ENCODE results near the gene TCHHL1. TPM values are rescaled to one million over a fixed set of nuclear protein-coding genes. Genes with fewer than 3 reads are reported as not detected.
"Not testable (repeated sequence)": the region's sequence is repeated elsewhere in the genome, so short reads cannot be mapped to it uniquely, and the experiment has no call there.

TCHHL1 gene
- total RNA-seq, 2 donors from 2014 or later, result not detected

- ATAC-seq (no peak), DNase-seq (ENCODE audit: low spot score) (no peak)
- Mint-ChIP-seq H3K27me3 (peaks cover 13 to 18% of the 10 kb centered on the region in 2 donors), H3K27ac (no peak overlapping the region), H3K36me3 (peaks cover 9% of the 10 kb centered on the region), H3K4me1 (ENCODE audit: low read depth in 2 of 2) (peaks cover 6 to 7% of the 10 kb centered on the region in 2 donors), H3K4me3 (no peak overlapping the region), H3K9me3 (no peaks in the 10 kb centered on the region)
Measured at GRCh38 chr1:152109231-152109997, 20.6 kb upstream of the TCHHL1 start.

GRCh38 chr1:152108882-152109222 lies 20.0 kb upstream of the TCHHL1 start:
- Mint-ChIP-seq H3K4me3 (no peak overlapping the region), H3K9me3 (no peaks in the 10 kb centered on the region), H3K4me1 (ENCODE audit: low read depth in 2 of 2) (peaks cover 6 to 7% of the 10 kb centered on the region in 2 donors), H3K27me3 (peaks cover 11 to 20% of the 10 kb centered on the region in 2 donors), H3K27ac (no peak overlapping the region), H3K36me3 (peaks cover 9% of the 10 kb centered on the region)
- ATAC-seq (no peak), DNase-seq (ENCODE audit: low spot score) (no peak)

- no peak for DNase-seq (ENCODE audit: low spot score)
- H3K27me3 Mint-ChIP-seq, result peaks cover 13 to 26% of the 10 kb centered on the region in 2 donors
- H3K4me3 Mint-ChIP-seq, result no peak overlapping the region
- peaks cover 9% of the 10 kb centered on the region for H3K36me3 Mint-ChIP-seq
- peaks cover 6 to 7% of the 10 kb centered on the region in 2 donors for H3K4me1 Mint-ChIP-seq (ENCODE audit: low read depth in 2 of 2)
- no peak for ATAC-seq
- no peaks in the 10 kb centered on the region for H3K9me3 Mint-ChIP-seq
- no peak overlapping the region for H3K27ac Mint-ChIP-seq
Measured at GRCh38 chr1:152107984-152108881, 19.4 kb upstream of the TCHHL1 start.

- DNase-seq (ENCODE audit: low spot score) (no peak), ATAC-seq (no peak)
- no peak overlapping the region for H3K27ac Mint-ChIP-seq
- peaks cover 16 to 27% of the 10 kb centered on the region in 2 donors for H3K27me3 Mint-ChIP-seq
- peaks cover 9% of the 10 kb centered on the region for H3K36me3 Mint-ChIP-seq
- H3K9me3 Mint-ChIP-seq, result no peaks in the 10 kb centered on the region
- H3K4me1 Mint-ChIP-seq (ENCODE audit: low read depth in 2 of 2), result peaks cover 6 to 7% of the 10 kb centered on the region in 2 donors
- H3K4me3 Mint-ChIP-seq, result no peak overlapping the region
Measured at GRCh38 chr1:152107031-152107983, 18.4 kb upstream of the TCHHL1 start.

- Mint-ChIP-seq H3K4me1 (ENCODE audit: low read depth in 2 of 2) (peaks cover 6 to 7% of the 10 kb centered on the region in 2 donors), H3K27ac (no peak overlapping the region), H3K27me3 (peaks cover 30 to 44% of the 10 kb centered on the region in 2 donors), H3K4me3 (no peak overlapping the region), H3K9me3 (no peaks in the 10 kb centered on the region), H3K36me3 (peaks cover 9% of the 10 kb centered on the region)
- no peak for DNase-seq (ENCODE audit: low spot score)
- ATAC-seq, result no peak
Measured at GRCh38 chr1:152104854-152105253, 16.0 kb upstream of the TCHHL1 start.

GRCh38 chr1:152096931-152097330 lies 8.1 kb upstream of the TCHHL1 start:
- H3K4me1 Mint-ChIP-seq (ENCODE audit: low read depth in 2 of 2), result no peaks in the 10 kb centered on the region
- H3K4me3 Mint-ChIP-seq, result no peak overlapping the region
- no peaks in the 10 kb centered on the region for H3K9me3 Mint-ChIP-seq
- DNase-seq (ENCODE audit: low spot score), result no peak
- peaks cover 35 to 66% of the 10 kb centered on the region in 2 donors for H3K27me3 Mint-ChIP-seq
- ATAC-seq, result no peak
- no peak overlapping the region for H3K27ac Mint-ChIP-seq
- H3K36me3 Mint-ChIP-seq, result no peaks in the 10 kb centered on the region

- H3K4me1 Mint-ChIP-seq (ENCODE audit: low read depth in 2 of 2), result no peaks in the 10 kb centered on the region
- no peak overlapping the region for H3K4me3 Mint-ChIP-seq
- ATAC-seq, result no peak
- no peak overlapping the region for H3K27ac Mint-ChIP-seq
- H3K27me3 Mint-ChIP-seq, result peaks cover 18 to 25% of the 10 kb centered on the region in 2 donors
- no peaks in the 10 kb centered on the region for H3K9me3 Mint-ChIP-seq
- DNase-seq (ENCODE audit: low spot score), result no peak
- H3K36me3 Mint-ChIP-seq, result no peaks in the 10 kb centered on the region
Measured at GRCh38 chr1:152086760-152087159, 2.1 kb downstream of the TCHHL1 start.

- H3K4me3 Mint-ChIP-seq, result no peak overlapping the region
- no peaks in the 10 kb centered on the region for H3K9me3 Mint-ChIP-seq
- peaks cover 7 to 10% of the 10 kb centered on the region in 2 donors for H3K27me3 Mint-ChIP-seq
- no peak for ATAC-seq
- no peak overlapping the region for H3K27ac Mint-ChIP-seq
- no peak for DNase-seq (ENCODE audit: low spot score)
- no peaks in the 10 kb centered on the region for H3K36me3 Mint-ChIP-seq
- no peaks in the 10 kb centered on the region for H3K4me1 Mint-ChIP-seq (ENCODE audit: low read depth in 2 of 2)
Measured at GRCh38 chr1:152084853-152085252, 4.0 kb downstream of the TCHHL1 start.

GRCh38 chr1:152081026-152081425 lies 7.8 kb downstream of the TCHHL1 start:
- peaks cover 11 to 18% of the 10 kb centered on the region in 2 donors for H3K27me3 Mint-ChIP-seq
- not testable (repeated sequence) for H3K36me3 Mint-ChIP-seq; H3K9me3 Mint-ChIP-seq; DNase-seq (ENCODE audit: low spot score); H3K27ac Mint-ChIP-seq; ATAC-seq; H3K4me1 Mint-ChIP-seq (ENCODE audit: low read depth in 2 of 2); H3K4me3 Mint-ChIP-seq

GRCh38 chr1:152080494-152080893 lies 8.4 kb downstream of the TCHHL1 start:
- H3K27ac Mint-ChIP-seq; ATAC-seq; H3K36me3 Mint-ChIP-seq; DNase-seq (ENCODE audit: low spot score); H3K9me3 Mint-ChIP-seq; H3K4me3 Mint-ChIP-seq; H3K4me1 Mint-ChIP-seq (ENCODE audit: low read depth in 2 of 2): not testable (repeated sequence)
- peaks cover 13 to 23% of the 10 kb centered on the region in 2 donors for H3K27me3 Mint-ChIP-seq

- Mint-ChIP-seq H3K27ac (no peak overlapping the region), H3K9me3 (no peaks in the 10 kb centered on the region), H3K27me3 (peaks cover 16 to 30% of the 10 kb centered on the region in 2 donors), H3K4me1 (ENCODE audit: low read depth in 2 of 2) (no peaks in the 10 kb centered on the region), H3K36me3 (no peaks in the 10 kb centered on the region), H3K4me3 (no peak overlapping the region)
- DNase-seq (ENCODE audit: low spot score) (no peak), ATAC-seq (no peak)
Measured at GRCh38 chr1:152078831-152079441, 9.9 kb downstream of the TCHHL1 start.

- H3K27ac Mint-ChIP-seq, result no peak overlapping the region
- H3K36me3 Mint-ChIP-seq, result no peaks in the 10 kb centered on the region
- H3K4me3 Mint-ChIP-seq, result no peak overlapping the region
- no peaks in the 10 kb centered on the region for H3K4me1 Mint-ChIP-seq (ENCODE audit: low read depth in 2 of 2)
- peaks cover 28 to 46% of the 10 kb centered on the region in 2 donors for H3K27me3 Mint-ChIP-seq
- no peak for DNase-seq (ENCODE audit: low spot score)
- no peaks in the 10 kb centered on the region for H3K9me3 Mint-ChIP-seq
- ATAC-seq, result no peak
Measured at GRCh38 chr1:152072311-152072710, 16.6 kb downstream of the TCHHL1 start.

GRCh38 chr1:152071123-152071522 lies 17.7 kb downstream of the TCHHL1 start:
- Mint-ChIP-seq H3K36me3 (no peaks in the 10 kb centered on the region), H3K27me3 (peaks cover 32 to 47% of the 10 kb centered on the region in 2 donors), H3K4me1 (ENCODE audit: low read depth in 2 of 2) (no peaks in the 10 kb centered on the region), H3K4me3 (no peak overlapping the region), H3K27ac (no peak overlapping the region), H3K9me3 (no peaks in the 10 kb centered on the region)
- DNase-seq (ENCODE audit: low spot score) (no peak), ATAC-seq (no peak)
